Fibroblast of lung (primary cell): Measurements from ENCODE around the gene DNAJC5. TPM values are rescaled to one million over a fixed set of nuclear protein-coding genes. Genes with fewer than 3 reads are reported as not detected.
"Not testable (repeated sequence)": the region's sequence is repeated elsewhere in the genome, so short reads cannot be mapped to it uniquely, and the experiment has no call there.

Source experiments
- DNase-seq, 2 donors: peaks; one replicate each; pipeline versions ENCODE4 v3.0.0 to v3.0.0-alpha.2; 2010; ENCODE audit warnings: low read depth in 2 of 2
- H2AFZ ChIP-seq: 2 replicates; pipeline ENCODE4 v1.5.1; 2012; ENCODE audit warnings: low read length, control low read depth, inconsistent platforms
- H3K27ac ChIP-seq: 2 replicates; pipeline ENCODE4 v1.5.1; 2011; ENCODE audit warnings: low read length, control low read depth; ENCODE audit not compliant: insufficient read depth
- H3K27me3 ChIP-seq: 2 replicates; pipeline ENCODE4 v1.5.1; 2011; ENCODE audit warnings: mild to moderate bottlenecking, low read length; ENCODE audit not compliant: control insufficient read depth, insufficient read depth
- H3K36me3 ChIP-seq: 2 replicates; pipeline ENCODE4 v1.5.1; 2011; ENCODE audit warnings: low read length; ENCODE audit not compliant: control insufficient read depth, insufficient read depth
- H3K4me1 ChIP-seq: 2 replicates; pipeline ENCODE4 v1.5.1; 2011; ENCODE audit warnings: low read length; ENCODE audit not compliant: control insufficient read depth, insufficient read depth; ENCODE audit errors: extremely low read depth
- H3K4me2 ChIP-seq: 2 replicates; pipeline ENCODE4 v1.5.1; 2011; ENCODE audit warnings: low read length, control low read depth; ENCODE audit not compliant: insufficient read depth; ENCODE audit errors: extremely low read depth
- H3K4me3 ChIP-seq, 4 experiments: fragments of 200-600 bp in 1 of 4; sonication (generic) in 1 of 4; replicated peaks in 1 of 4; 2 replicates each; pipeline ENCODE4 v1.5.1; 2011 to 2016; ENCODE audit warnings: low read length in 4 of 4, low read depth in 3 of 4, mild to moderate bottlenecking in 3 of 4, control low read depth in 2 of 4, inconsistent platforms in 1 of 4, mixed read lengths in 1 of 4; ENCODE audit not compliant: insufficient read depth in 1 of 4; ENCODE audit errors: control extremely low read depth in 1 of 4
- H3K79me2 ChIP-seq: 2 replicates; pipeline ENCODE4 v1.5.1; 2012; ENCODE audit warnings: mild to moderate bottlenecking, low read length, inconsistent platforms; ENCODE audit not compliant: control insufficient read depth, insufficient read depth
- H3K9ac ChIP-seq: 2 replicates; pipeline ENCODE4 v1.5.1; 2011; ENCODE audit warnings: mild to moderate bottlenecking, low read length, control low read depth; ENCODE audit not compliant: insufficient read depth
- H3K9me3 ChIP-seq: 2 replicates; pipeline ENCODE4 v1.5.1; 2012; ENCODE audit warnings: low read depth, low read length; ENCODE audit not compliant: control insufficient read depth, insufficient read depth
- H4K20me1 ChIP-seq: 2 replicates; pipeline ENCODE4 v1.5.1; 2011; ENCODE audit warnings: low read length; ENCODE audit not compliant: control insufficient read depth, insufficient read depth; ENCODE audit errors: extremely low read depth
- CTCF ChIP-seq, 2 donors: IDR thresholded peaks in 1 of 2; conservative IDR thresholded peaks in 1 of 2; 1 replicate in 1 of 2; 2 replicates in 1 of 2; pipeline ENCODE4 v1.5.1; 2011 to 2012; ENCODE audit warnings: low read length in 2 of 2, control low read depth in 1 of 2, inconsistent platforms in 1 of 2, low read depth in 1 of 2, mild to moderate bottlenecking in 1 of 2
- EZH2 ChIP-seq: IDR thresholded peaks from 2 replicates; pipeline ENCODE4 v1.5.1; 2012; ENCODE audit warnings: low read length, control low read depth, mild to moderate bottlenecking; ENCODE audit errors: missing control alignments
- polyA plus RNA-seq, 2 donors: library from polyadenylated mRNA; depleted of rRNA in 1 of 2; stranded (reverse) in 1 of 2; unstranded in 1 of 2; fragments of >200 nt; gene quantifications; 2 replicates each; pipeline ENCODE4 v1.2.1, GENCODE V29; 2011 to 2012; ENCODE audit warnings: missing spikeins in 1 of 2
- total RNA-seq: library from RNA; depleted of rRNA; stranded (reverse); fragments of >200 nt; gene quantifications from 2 replicates; pipeline ENCODE4 v1.2.1, GENCODE V29; 2014

DNAJC5 gene
- total and polyA plus RNA-seq, 2 donors (not counting 1 experiment from before 2014, with no cell fraction given), result 29.6 to 48.9 TPM

GRCh38 chr20:63864978-63865640 lies 29.8 kb upstream of the DNAJC5 start, which contains the start of gene TPD52L2:
TSS of gene TPD52L2 (plus strand) at chr20:63865270. CDS start at chr20:63865366, 96 bp downstream.
- Histone ChIP-seq H3K36me3 (peaks cover 26% of the 10 kb centered on the region), H3K4me3 (peak within 1 kb of the TSS; percentile 84 to 97 (median 89)), H2AFZ (peak within 1 kb of the TSS; percentile 30), H3K79me2 (peaks cover 50% of the 10 kb centered on the region), H3K9ac (peak within 1 kb of the TSS; percentile 98), H3K4me2 (peak within 1 kb of the TSS; percentile 90), H3K9me3 (no peaks in the 10 kb centered on the region), H3K27ac (peak within 1 kb of the TSS; percentile 98), H3K27me3 (no peaks in the 10 kb centered on the region), H3K4me1 (peaks cover 8% of the 10 kb centered on the region), H4K20me1 (no peaks in the 10 kb centered on the region)
- DNase-seq, result peak; percentile 97
- TF ChIP-seq CTCF (conservative IDR thresholded peaks at IDR 0.05 in 1 of 2, IDR thresholded peaks at IDR 0.05 in 1 of 2; ENCODE audit: low read depth in 1 of 2, low read length in 2 of 2) (no peak), EZH2 (no peak)

GRCh38 chr20:63867042-63867441 lies 27.9 kb upstream of the DNAJC5 start:
- H4K20me1 ChIP-seq, H2AFZ ChIP-seq, H3K9me3 ChIP-seq, H3K4me2 ChIP-seq, H3K27ac ChIP-seq, H3K4me3 ChIP-seq, H3K9ac ChIP-seq, DNase-seq, H3K27me3 ChIP-seq, H3K4me1 ChIP-seq: not testable (repeated sequence)
- H3K79me2 ChIP-seq, result peaks cover 51% of the 10 kb centered on the region
- peaks cover 18% of the 10 kb centered on the region for H3K36me3 ChIP-seq

GRCh38 chr20:63868264-63868663 lies 26.7 kb upstream of the DNAJC5 start:
- peaks cover 52% of the 10 kb centered on the region for H3K79me2 ChIP-seq
- no peaks in the 10 kb centered on the region for H3K9me3 ChIP-seq
- DNase-seq, result no peak
- H3K27me3 ChIP-seq, result no peaks in the 10 kb centered on the region
- no peak overlapping the region for H3K4me3 ChIP-seq
- no peak overlapping the region for H3K4me2 ChIP-seq
- peaks cover 15% of the 10 kb centered on the region for H3K36me3 ChIP-seq
- TF ChIP-seq EZH2, result no peak
- TF ChIP-seq CTCF (conservative IDR thresholded peaks at IDR 0.05 in 1 of 2, IDR thresholded peaks at IDR 0.05 in 1 of 2; ENCODE audit: low read depth in 1 of 2, low read length in 2 of 2), result no peak
- H4K20me1 ChIP-seq, result no peaks in the 10 kb centered on the region
- H3K9ac ChIP-seq, result no peak overlapping the region
- H2AFZ ChIP-seq, result no peak overlapping the region
- peaks cover 9% of the 10 kb centered on the region for H3K4me1 ChIP-seq
- no peak overlapping the region for H3K27ac ChIP-seq
